ENCODE results near the gene DYNC1H1.
A peak's percentile ranks its signal among the peaks of the same experiment; 100 is the strongest.
"Not testable (repeated sequence)": the region's sequence is repeated elsewhere in the genome, so short reads cannot be mapped to it uniquely, and the experiment has no call there.

DYNC1H1 gene

DNA sequence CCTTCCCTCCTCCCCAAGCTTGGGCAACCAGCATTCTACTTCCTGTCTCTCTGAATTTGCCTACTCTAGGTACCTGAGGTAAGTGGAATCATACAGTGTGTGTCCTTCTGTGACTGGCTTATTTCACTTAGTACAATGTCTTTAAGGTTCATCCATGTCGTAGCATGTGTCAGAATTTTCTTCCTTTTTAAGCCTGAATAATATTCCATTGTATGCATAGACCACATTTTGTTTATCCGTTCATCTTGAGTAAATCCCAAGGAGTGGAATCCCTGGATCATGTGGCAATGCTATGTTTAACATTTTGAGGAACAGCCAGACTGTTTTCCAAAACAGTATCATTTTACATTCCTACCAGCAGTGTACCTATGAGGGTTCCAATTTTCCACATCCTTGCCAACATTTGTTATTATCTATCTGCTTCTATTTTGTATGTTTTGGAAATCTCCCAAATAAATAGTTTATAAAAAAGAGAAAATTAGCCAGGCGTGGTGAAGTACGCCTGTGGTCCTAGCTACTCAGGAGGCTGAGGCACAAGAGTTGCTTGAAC is 110.1 kb downstream of the DYNC1H1 start:
- no peak for DNase-seq

DNA sequence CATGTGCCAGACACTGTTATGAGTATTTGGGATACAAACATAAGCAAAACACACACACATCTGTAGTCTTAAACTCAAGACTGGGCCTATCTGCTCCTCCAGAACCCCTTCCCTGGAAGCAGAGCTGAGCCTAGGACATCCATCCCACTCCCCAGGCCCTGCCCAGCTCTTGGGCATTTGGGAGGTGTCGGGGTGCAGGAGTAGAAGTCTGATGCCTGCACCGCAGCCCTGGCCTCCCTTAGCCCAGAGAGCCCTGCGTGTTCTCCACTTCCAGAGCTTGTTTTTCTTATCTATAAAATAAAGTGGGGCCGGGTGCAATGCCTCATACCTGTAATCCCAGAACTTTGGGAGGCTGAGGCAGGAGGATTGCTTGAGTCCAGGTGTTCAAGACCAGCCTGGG is 110.8 kb downstream of the DYNC1H1 start:
- no peak for DNase-seq

DNA sequence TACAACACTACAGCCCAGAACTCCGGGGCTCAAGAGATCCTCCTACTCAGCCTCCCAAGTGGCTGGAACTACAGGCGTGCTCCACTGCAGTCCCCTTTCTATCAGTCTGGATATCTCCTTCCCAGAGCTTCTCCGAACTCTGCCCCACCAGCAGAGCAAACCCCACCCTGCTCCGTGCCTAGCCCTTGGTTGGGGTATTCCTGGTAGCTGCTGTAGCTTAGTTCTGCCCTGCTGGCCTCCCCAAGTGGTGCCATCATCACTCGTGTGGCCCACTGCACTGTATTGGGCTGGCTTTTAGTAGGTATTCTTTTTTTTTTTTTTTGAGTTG is 113.0 kb downstream of the DYNC1H1 start:
- DNase-seq = no peak

DNA sequence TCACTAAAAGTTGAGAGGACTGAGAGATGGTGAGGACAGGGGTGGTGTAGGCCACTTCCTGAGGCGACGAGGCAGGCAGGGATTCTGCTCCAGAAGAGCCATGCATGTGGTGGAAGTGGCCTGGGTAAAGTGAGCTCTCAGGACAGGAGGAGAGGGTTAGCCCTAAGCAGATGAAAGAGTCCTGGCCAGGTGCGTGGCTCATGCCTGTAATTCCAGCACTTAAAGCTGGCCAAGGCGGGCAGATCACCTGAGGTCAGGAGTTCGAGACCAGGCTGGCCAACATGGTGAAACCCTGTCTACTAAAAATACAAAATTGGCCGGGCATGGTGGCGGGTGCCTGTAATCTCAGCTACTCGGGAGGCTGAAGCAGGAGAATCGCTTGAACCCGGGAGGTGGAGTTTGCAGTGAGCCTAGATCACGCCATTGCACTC is 114.0 kb downstream of the DYNC1H1 start:
- not testable (repeated sequence) for DNase-seq

DNA sequence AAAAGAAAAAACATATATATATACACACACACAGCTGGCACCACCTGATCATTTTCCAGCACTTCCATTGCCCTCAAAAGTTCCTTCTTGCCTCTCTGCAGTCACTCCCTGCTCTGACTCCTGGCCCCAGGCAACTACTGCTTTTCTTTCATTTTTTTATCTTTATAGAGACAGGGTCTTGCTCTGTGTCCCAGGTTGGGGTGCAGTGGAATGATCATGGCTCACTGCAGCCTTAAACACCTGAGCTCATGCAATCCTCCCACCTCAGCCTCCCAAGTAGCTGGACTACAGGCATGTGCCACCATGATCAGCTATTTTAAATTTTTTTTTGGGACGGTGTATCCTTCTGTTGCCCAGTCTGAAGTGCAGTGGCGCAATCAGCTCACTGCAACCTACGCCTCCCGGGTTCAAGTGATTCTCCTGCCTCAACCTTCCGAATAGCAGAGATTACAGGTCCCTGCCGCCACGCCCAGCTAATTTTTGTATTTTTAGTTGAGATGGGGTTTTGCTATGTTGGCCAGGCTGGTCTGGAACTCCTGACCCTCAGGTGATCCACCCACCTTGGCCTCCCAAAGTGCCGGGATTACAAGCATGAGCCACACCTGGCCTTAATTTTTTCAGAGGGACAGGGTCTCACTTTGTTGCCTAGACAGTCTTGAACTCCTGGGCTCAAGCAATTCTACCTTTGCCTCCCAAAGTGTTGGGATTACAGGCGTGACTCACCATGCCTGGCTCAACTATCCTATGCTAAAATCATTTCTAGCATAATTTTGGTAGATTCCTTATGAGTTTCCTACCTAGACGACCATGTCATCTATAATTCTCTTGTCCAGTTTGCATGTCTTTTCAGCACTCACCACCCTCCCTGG is 114.7 kb downstream of the DYNC1H1 start:
- DNase-seq = no peak

DNA sequence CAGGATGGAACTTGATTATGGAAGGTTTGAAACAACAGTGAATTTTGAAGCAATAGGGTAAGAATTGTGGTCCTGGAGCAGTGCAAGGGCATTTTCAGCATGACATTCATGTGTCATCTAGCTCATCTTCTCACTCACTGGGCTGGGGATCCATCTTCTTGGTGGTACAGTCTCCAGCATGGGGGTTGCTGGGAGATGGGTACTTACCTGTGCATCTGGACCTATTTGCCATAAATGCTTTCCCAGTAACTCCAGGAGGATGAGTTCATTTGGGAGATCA is 115.3 kb downstream of the DYNC1H1 start:
- DNase-seq = no peak

DNA sequence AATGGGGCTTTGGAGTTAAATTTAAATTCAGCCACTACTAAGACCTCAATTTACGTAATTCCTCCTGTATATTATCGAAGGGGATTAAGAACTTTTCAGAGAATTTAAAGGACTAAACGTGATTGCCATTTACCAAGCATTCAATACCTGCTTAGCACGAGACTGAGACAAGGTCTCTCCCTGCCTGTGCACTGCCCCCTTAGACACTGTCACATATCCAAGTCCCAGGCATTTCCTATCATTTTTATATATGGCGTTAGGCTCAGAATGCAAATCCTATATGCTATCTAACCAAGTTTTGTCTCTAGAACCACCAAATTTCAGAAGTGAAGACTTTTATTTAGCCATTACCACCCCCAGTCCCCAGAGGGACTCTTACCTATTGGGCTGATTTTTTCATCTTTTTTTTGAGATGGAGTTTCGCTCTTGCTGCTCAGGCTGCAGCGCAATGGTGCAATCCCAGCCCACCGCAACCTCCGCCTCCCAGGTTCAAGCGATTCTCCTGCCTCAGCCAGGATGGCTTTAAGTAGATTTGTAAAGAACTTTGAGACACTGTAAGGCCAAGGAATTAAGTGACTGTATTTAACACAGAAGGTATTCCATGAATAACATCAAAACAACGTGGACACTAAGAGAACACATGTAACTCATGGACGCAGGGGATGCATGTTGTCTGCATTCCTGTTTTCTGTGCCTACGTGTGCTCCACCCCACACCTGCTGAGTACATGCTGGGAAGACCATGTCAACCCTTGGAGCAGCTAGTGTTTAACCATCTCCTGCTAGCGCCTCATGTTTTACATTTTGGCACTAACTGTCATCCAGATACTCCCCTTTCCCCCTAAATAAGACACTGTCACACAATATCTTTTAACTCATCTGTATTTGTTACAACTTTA is 116.1 kb downstream of the DYNC1H1 start:
- DNase-seq = no peak

DNA sequence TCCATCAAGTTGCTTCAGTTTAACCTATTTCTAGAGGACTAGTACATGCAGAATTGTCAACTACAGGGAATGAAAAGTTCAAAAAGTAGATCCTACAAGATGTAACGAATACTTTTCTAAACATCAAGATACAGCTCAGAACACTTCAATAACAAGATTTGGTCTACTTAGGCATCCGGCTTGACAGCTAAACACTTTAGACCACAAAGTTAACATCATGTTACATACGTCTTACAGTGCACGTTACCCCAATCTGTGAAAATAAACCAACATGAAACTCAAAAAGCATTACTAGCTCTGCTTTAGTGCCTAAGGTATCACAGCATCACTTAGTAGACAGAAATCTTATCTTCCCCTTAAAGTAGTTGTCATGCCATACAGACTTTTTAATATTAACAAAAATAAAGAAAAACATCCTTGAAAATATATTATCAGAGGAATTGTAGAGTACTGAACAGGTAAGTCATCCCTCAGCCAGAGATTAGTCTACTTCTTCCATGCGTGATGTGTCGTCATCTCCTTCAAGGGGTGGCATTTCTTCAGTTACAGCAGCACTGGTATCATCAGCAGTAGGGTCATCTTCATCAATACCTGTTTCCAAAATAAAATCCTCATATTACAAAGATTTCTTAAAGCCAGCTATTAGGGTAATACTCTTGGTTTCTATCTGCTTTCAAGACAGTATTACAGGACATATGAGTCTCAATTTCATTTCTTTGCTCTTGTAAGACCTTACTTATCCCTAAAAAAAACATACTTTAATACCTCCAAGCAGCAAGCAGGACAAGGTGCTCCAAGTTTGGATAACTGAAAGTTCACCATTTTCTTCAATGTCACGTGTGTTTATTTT is 117.1 kb downstream of the DYNC1H1 start:
- no peak for DNase-seq

DNA sequence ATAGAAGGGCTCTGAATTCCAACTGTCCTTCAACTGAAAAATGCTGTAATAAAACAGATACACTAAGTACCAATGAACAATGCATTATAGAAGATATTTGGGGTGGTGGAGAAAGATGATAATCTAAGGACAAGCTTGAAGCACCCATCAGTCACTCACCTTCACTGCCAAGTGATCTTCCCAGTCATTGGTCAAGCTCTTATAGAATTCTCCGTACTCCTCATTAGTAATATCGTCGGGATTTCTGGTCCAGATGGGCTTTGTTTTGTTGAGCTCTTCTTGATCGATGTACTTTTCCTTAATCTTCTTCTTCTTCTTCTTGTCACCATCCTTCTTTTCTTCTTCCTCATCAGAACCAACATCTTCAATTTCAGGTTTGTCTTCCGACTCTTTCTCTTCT is 120.1 kb downstream of the DYNC1H1 start:
- not testable (repeated sequence) for DNase-seq

DNA sequence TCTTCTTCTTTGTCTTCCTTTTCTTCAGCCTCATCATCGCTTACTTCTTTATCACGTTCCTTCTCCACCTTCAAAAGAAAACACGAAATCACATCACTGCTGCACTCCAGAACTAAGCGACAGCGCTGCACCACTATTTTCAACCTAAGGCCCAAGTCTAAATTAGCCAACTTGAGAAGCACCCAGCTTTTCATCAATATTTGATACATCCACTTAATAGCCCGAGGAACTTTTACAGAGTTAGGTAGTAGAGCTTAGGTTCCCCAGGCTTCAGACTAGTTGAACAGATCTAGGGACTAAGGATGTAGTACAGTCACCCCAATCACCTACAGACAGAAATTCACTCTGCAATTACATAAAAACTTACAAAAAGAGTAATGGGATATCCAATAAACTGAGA is 120.6 kb downstream of the DYNC1H1 start:
- DNase-seq = no peak

DNA sequence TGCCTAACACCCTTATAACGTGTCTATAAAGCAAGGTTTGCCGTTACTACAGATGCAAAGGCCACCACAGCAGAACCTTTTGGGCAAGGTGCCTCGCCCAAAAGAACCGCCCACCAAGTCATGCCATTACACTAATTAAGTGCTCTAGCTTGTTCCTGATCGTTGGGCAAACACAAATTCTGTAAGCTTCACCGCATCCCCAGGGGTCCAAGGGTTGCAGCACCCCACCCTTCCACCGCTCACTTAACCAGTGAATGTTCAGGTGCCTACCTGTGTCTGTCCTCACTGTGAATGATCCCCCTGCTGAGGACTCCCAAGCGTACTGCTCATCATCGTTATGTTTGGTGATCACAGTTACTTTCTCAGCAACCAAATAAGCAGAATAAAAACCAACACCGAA is 121.1 kb downstream of the DYNC1H1 start:
- no peak for DNase-seq

DNA sequence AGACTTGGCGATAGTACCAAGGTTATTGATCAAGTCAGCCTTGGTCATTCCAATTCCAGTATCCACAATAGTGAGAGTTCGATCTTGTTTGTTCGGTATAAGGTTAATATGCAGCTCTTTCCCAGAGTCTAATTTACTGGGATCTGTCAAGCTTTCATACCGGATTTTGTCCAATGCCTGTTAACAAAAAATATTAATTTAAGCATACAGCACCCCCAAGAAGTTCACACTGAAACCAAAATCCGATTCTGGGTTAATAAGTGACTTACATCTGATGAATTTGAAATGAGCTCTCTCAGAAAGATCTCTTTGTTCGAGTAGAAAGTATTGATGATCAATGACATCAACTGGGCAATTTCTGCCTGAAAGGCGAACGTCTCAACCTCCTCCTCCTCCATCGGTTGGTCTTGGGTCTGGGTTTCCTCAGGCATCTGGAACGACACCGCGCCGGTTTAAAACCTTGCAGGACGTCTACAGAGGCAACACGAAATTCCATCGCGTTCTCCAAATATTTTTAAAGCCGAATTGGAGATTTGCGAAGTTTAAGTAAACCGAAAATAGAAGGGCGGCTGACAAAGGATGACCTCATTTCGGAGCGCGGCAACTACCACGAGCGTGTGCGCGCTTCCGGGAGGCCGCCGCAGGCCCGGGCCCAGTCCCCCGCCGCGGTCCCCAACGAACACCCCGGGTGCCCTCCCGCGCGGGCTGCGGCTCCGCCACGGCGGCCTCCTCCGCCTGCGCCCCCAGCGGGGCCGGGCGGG is 121.8 kb downstream of the DYNC1H1 start:
- DNase-seq = peak; percentile 57

DNA sequence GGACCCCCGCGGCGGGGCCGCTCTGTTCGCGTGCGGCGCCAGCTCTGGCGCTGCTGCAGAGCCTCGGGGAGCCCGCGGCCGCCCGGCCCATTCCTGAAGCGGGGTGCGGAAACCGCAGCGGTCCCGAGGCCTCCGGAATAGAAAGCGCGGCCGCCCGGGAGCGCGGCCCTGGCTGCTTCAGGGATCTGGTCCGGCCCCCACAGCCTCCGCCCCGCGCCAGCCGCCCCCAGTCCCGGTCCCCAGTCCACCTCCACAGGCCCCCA is 122.3 kb downstream of the DYNC1H1 start:
- DNase-seq = no peak

DNA sequence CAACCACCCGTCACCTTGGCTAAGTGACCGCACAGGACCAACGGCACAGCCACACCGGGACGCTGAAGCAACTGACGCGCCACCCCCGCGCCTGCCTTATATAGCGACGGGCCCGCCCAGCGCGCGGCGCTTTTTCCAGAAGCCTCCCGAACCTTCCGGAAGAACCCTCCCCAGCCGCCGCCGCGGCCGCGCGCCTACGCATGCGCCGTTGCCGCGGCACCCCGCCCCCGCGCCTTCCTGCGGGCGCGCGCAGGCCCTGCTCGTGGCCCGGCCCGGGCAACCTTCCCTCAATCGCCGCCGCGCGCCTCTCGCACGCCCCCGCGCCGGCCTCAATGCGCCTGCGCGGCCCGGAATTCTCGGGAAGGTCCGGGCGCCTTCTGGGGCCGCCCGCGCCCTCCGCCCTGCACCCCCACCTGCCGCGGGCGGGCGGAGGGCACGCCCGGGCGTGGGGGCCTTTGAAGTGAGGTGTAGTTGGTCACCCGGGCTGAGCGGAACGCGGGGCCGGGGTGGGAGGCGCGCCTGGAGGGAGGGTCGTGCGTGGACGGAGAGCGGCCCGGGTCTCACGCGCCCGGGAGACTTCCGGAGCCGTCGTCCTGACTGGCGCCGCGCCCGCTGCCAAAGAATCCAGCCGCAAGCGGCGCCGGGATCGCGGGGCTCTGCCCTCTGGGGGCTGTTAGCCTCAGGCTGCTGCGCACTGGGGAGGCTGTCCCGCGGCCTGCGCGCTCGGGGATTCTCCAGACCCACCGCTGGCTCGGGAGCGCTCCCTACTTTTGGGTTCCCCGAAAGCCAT is 122.8 kb downstream of the DYNC1H1 start, which contains the start of gene HSP90AA1:
TSS of gene HSP90AA1 (minus strand) at position 73 of the 790 bp plus-strand sequence. CDS start 666 bp downstream, outside the sequence.
- peak; percentile 93 for DNase-seq

DNA sequence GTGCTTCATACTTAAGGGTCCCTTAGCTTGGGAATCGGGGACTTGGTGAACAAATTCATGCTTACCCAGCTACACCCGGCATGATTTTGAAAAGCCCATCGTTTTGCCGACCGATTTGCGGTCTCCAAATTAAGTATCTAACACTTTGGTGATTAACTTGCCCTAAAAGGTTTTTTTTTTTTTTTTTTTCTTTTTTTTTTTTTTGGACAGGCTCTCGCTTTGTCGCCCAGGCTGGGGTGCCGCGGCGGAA is 123.3 kb downstream of the DYNC1H1 start:
- DNase-seq = no peak

DNA sequence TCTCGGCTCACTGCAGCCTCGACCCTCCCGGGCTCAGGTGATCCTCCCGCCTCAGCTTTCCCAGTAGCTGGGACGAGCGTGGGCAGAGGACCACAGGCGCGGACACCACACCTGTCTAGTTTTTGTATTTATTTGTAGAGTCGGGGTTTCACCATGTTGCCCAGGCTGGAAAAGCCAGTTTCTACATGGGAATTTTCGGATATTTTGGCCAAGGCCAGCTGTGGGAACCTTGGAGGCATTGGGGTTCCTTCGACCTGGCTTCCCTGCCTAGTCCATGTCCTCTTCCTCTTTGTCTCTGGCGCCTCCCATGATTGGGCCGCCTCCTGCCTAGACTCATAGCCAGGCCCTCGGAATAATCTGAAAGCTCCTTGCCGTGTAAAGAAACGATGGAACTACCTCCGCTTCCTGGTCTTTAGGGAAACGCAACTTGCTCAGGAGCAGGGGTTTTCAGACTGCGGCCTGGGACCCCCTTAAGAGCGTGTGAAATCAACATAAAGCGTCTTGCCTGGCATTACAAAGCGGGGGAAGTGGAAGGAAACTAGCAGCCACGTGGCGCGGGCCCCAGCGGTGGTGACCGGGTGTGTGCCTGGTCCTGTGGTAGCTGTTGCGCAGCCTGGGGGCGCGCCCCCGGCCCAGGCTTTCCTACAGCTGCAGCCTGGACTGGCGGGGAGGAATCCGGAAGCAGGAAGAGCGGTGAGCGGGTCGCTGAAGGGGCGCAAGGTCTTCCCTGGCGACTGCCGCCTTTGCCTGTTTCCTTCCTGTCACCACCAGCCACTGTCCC is 123.8 kb downstream of the DYNC1H1 start:
- DNase-seq = peak; percentile 39

DNA sequence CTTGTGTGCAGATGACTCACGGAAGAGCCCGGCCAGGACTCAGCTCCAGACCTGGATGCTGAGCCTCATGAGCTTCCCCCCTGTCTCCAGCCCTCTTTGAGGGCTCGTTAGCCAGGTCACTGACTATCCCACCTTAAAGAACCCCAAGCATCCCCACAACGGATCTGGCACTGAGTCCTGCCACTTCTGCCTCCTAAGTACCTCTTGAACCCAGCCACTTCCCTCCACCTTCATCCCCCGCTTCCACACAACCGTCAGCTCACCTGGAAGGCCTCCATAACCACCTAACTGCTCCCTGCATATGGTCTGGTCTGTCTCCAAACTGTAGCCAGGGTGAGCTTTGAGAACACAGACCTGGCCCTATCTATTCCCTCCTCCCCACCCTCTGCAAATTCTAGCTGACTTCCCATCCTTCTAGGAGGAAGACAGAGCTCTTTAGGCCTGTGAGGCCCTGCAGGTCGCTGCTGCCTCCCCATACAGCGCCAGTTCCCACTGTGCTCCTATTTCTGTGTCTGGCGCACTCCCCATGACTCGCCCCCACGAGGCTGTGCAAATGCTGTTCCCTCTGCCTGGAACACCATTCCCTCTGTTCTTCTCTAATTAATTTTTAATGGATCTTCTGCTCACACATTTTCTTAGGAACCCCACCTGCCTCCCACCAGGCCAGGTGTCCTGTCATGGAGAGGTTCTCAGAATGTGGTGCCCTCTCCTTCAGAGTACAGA is 125.4 kb downstream of the DYNC1H1 start:
- no peak for DNase-seq

DNA sequence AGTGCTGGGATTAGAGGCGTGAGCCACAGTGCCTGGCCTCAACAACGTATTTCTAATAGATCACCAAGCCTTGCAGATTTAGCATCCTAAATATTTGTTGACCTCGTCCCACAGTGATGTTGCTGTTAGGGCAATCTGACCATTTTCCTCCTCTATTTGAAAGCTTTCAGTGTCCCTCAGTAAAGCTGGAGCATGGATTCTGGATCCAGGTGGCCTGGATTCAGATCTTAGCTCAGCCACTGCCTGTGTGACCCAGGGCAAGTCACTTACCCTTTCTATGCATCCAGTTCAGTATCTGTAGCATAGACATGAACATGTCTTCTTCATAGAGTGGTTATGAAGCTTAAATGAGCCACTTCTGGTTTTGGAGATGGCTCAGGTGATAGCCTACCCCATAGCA is 126.3 kb downstream of the DYNC1H1 start:
- DNase-seq = no peak

DNA sequence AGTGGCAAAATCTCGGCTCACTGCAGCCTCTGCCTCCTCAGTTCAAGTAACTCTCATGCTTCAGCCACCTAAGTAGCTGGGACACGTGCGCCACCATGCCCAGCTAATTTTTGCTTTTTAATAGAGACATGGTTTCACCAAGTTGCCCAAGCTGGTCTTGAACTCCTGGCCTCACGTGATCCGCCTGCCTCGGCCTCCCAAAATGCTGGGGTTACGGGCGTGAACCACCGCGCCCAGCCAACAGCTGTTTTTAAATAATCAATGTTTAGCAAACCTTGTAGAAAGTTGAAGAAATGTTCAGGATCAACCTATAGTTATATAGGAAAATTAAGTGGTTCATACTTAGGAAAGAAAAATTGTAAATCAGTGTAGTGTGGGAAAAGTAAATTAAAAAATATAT is 128.4 kb downstream of the DYNC1H1 start:
- no peak for DNase-seq

DNA sequence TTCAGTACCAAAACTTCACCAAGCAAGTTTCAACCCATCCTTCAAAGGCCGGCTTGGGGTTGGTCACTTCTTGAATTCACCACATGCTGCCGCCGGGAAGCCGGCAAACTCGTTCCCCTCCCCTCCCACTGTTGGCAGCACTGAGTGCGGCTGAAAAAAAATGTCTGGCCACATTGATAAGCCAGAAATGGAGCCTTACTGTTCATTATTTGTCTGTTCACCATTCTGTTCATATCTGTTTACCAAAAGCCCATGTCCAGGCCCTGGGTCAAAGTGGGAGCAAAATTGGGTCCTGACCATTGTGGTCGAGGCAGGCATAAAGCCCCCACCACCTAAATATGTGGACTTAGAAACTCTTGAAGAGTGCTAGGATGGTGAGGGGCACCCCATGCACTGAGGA is 129.7 kb downstream of the DYNC1H1 start:
- no peak for DNase-seq

Data from EL (cell line).